ENCODE results near the gene LPAR1.

DNA sequence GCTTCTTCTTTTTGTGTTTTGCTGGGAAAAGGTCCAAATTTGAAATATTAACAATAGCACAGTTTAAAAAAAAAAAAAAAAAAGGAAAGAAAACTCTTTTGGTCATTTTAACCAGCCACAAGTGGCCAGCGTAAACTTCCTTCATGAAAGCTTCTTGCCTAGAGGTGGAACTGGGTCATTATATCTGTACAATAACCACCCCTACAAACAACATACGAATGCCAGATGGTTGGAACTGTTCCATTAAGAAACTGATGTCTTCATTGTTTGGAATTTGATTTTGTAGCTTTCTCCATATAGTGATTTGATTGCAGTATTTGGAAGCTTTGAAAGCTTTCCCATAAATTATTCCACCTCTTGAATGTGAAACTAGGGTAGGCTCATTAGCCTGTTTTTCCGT, 18.3 kb upstream of the LPAR1 start:
- TF ChIP-seq CTCF (IDR thresholded peaks at IDR 0.05; ENCODE audit: insufficient read depth, low read length) (no peak), POLR2AphosphoS5 (IDR thresholded peaks at IDR 0.05; ENCODE audit: low read depth) (no peak), REST (IDR thresholded peaks at IDR 0.05; ENCODE audit: insufficient replicate concordance, low read depth) (no peak), GABPA (IDR thresholded peaks at IDR 0.05; ENCODE audit: low read depth) (no peak)
